ENCODE results near the gene PCMT1.
"Not testable (repeated sequence)": the region's sequence is repeated elsewhere in the genome, so short reads cannot be mapped to it uniquely, and the experiment has no call there.

GRCh38 chr6:149844036-149844435 is 94.5 kb downstream of the PCMT1 start:
- TF ChIP-seq CTCF (IDR thresholded peaks at IDR 0.05; ENCODE audit: low read depth, low read length); POLR2A (IDR thresholded peaks at IDR 0.05; ENCODE audit: extremely low read depth, insufficient read length): not testable (repeated sequence)
- TF ChIP-seq, protein P1, sequence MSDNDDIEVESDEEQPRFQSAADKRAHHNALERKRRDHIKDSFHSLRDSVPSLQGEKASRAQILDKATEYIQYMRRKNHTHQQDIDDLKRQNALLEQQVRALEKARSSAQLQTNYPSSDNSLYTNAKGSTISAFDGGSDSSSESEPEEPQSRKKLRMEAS (IDR thresholded peaks at IDR 0.05; ENCODE audit: low read depth, low read length), result not testable (repeated sequence)

Measured in NB4 (cell line).